Measurements from ENCODE around the gene NHSL2. TPM values are rescaled to one million over a fixed set of nuclear protein-coding genes. Genes with fewer than 3 reads are reported as not detected.
"Not testable (repeated sequence)": the region's sequence is repeated elsewhere in the genome, so short reads cannot be mapped to it uniquely, and the experiment has no call there.

NHSL2 gene
- total RNA-seq, 2 donors from 2014 or later, result 1.6 to 2.9 TPM

- no peaks in the 10 kb centered on the region for H3K36me3 ChIP-seq (replicated peaks in 1 of 2; ENCODE audit: insufficient read depth in 1 of 2, low read depth in 2 of 2)
- H3K4me3 ChIP-seq, result no peak overlapping the region
- no peaks in the 10 kb centered on the region for H3K27me3 ChIP-seq
- TF ChIP-seq POLR2A (IDR thresholded peaks at IDR 0.05), result no peak
- no peak for TF ChIP-seq CTCF (IDR thresholded peaks at IDR 0.05)
- ATAC-seq (no peak), DNase-seq (no peak)
- no peak overlapping the region for H3K27ac ChIP-seq
- no peaks in the 10 kb centered on the region for H3K9me3 ChIP-seq
- intact Hi-C loops (cut with DNase I), result no loop called here
- 73 to 80% methylated on average over 9 to 10 of the region's 10 CpGs for WGBS, 2 donors
- no peaks in the 10 kb centered on the region for H3K4me1 ChIP-seq
Measured at GRCh38 chrX:72159769-72160168, 249.1 kb downstream of the NHSL2 start.

GRCh38 chrX:72165551-72165950 lies 254.9 kb downstream of the NHSL2 start:
- ATAC-seq (no peak), DNase-seq (no peak)
- H3K9me3 ChIP-seq, result no peaks in the 10 kb centered on the region
- WGBS, 2 donors, result 49 to 76% methylated on average over 4 of the region's 4 CpGs
- no peak overlapping the region for H3K4me3 ChIP-seq
- no peaks in the 10 kb centered on the region for H3K36me3 ChIP-seq (replicated peaks in 1 of 2; ENCODE audit: insufficient read depth in 1 of 2, low read depth in 2 of 2)
- no peaks in the 10 kb centered on the region for H3K4me1 ChIP-seq
- TF ChIP-seq CTCF (IDR thresholded peaks at IDR 0.05), result no peak
- no peak for TF ChIP-seq POLR2A (IDR thresholded peaks at IDR 0.05)
- H3K27ac ChIP-seq, result no peak overlapping the region
- no peaks in the 10 kb centered on the region for H3K27me3 ChIP-seq
- intact Hi-C loops (cut with DNase I), result no loop called here

GRCh38 chrX:72169008-72169728 lies 258.5 kb downstream of the NHSL2 start:
- H3K4me1 ChIP-seq, result no peaks in the 10 kb centered on the region
- no peaks in the 10 kb centered on the region for H3K9me3 ChIP-seq
- H3K27ac ChIP-seq, result no peak overlapping the region
- TF ChIP-seq CTCF (IDR thresholded peaks at IDR 0.05) (no peak), POLR2A (IDR thresholded peaks at IDR 0.05) (no peak)
- WGBS, 2 donors, result 51 to 62% methylated on average over 6 of the region's 6 CpGs
- H3K27me3 ChIP-seq, result no peaks in the 10 kb centered on the region
- DNase-seq (peak in 1 of 4 donors; percentile 2), ATAC-seq (no peak)
- no peak overlapping the region for H3K4me3 ChIP-seq
- intact Hi-C loops (cut with DNase I), result no loop called here
- H3K36me3 ChIP-seq (replicated peaks in 1 of 2; ENCODE audit: insufficient read depth in 1 of 2, low read depth in 2 of 2), result no peaks in the 10 kb centered on the region

GRCh38 chrX:72176289-72176688 lies 265.6 kb downstream of the NHSL2 start:
- ATAC-seq; H3K9me3 ChIP-seq; H3K27me3 ChIP-seq; DNase-seq; H3K4me1 ChIP-seq; intact Hi-C loops (cut with DNase I); H3K4me3 ChIP-seq; H3K36me3 ChIP-seq (replicated peaks in 1 of 2; ENCODE audit: insufficient read depth in 1 of 2, low read depth in 2 of 2); H3K27ac ChIP-seq: not testable (repeated sequence)
- WGBS, 2 donors, result 92% methylated on average over 2 of the region's 5 CpGs; no CpG with 5 or more reads in 1 of the 2 donors

- H3K27me3 ChIP-seq, result no peaks in the 10 kb centered on the region
- TF ChIP-seq POLR2A (IDR thresholded peaks at IDR 0.05) (no peak), CTCF (IDR thresholded peaks at IDR 0.05) (no peak)
- no peak for ATAC-seq
- H3K9me3 ChIP-seq, result no peaks in the 10 kb centered on the region
- intact Hi-C loops (cut with DNase I), result no loop called here
- H3K27ac ChIP-seq, result no peak overlapping the region
- 64 to 66% methylated on average over 2 of the region's 2 CpGs for WGBS, 2 donors
- no peaks in the 10 kb centered on the region for H3K36me3 ChIP-seq (replicated peaks in 1 of 2; ENCODE audit: insufficient read depth in 1 of 2, low read depth in 2 of 2)
- DNase-seq, result no peak
- no peaks in the 10 kb centered on the region for H3K4me1 ChIP-seq
- no peak overlapping the region for H3K4me3 ChIP-seq
Measured at GRCh38 chrX:72176981-72177380, 266.3 kb downstream of the NHSL2 start.

Data from body of pancreas (tissue), 4 donors.